TTC549 (cell line): ENCODE data around the gene CTLA4.

ENCODE experiments used
- FAIRE-seq: peaks from 2 replicates; lab custom pipeline; 2012; peaks lifted over from hg19 to GRCh38; lab: Jason Lieb, UNC

CTLA4 gene

GRCh38 chr2:203892207-203892606 lies 24.6 kb downstream of the CTLA4 start:
- no peak for FAIRE-seq

- no peak for FAIRE-seq
Measured at GRCh38 chr2:203893401-203893800, 25.8 kb downstream of the CTLA4 start.

GRCh38 chr2:203893840-203894239 lies 26.3 kb downstream of the CTLA4 start:
- no peak for FAIRE-seq

- no peak for FAIRE-seq
Measured at GRCh38 chr2:203894262-203894661, 26.7 kb downstream of the CTLA4 start.

- FAIRE-seq: no peak
Measured at GRCh38 chr2:203897544-203897943, 30.0 kb downstream of the CTLA4 start.

- no peak for FAIRE-seq
Measured at GRCh38 chr2:203898657-203899056, 31.1 kb downstream of the CTLA4 start.

GRCh38 chr2:203900253-203900652 lies 32.7 kb downstream of the CTLA4 start:
- no peak for FAIRE-seq

- no peak for FAIRE-seq
Measured at GRCh38 chr2:203904022-203904421, 36.5 kb downstream of the CTLA4 start.

GRCh38 chr2:203905656-203906055 lies 38.1 kb downstream of the CTLA4 start:
- no peak for FAIRE-seq

- FAIRE-seq: no peak
Measured at GRCh38 chr2:203908066-203908796, 40.7 kb downstream of the CTLA4 start.

- no peak for FAIRE-seq
Measured at GRCh38 chr2:203908797-203909185, 41.2 kb downstream of the CTLA4 start.

- FAIRE-seq: peak; percentile 89
Measured at GRCh38 chr2:203909261-203909967, 41.8 kb downstream of the CTLA4 start.

GRCh38 chr2:203909974-203910373 lies 42.4 kb downstream of the CTLA4 start:
- FAIRE-seq: no peak

GRCh38 chr2:203913947-203914346 lies 46.4 kb downstream of the CTLA4 start:
- no peak for FAIRE-seq

GRCh38 chr2:203914546-203915182 lies 47.1 kb downstream of the CTLA4 start:
- FAIRE-seq: no peak

- no peak for FAIRE-seq
Measured at GRCh38 chr2:203915256-203915655, 47.7 kb downstream of the CTLA4 start.

GRCh38 chr2:203916756-203917155 lies 49.2 kb downstream of the CTLA4 start:
- FAIRE-seq: no peak

- no peak for FAIRE-seq
Measured at GRCh38 chr2:203918264-203918663, 50.7 kb downstream of the CTLA4 start.

- no peak for FAIRE-seq
Measured at GRCh38 chr2:203918839-203919238, 51.3 kb downstream of the CTLA4 start.
